HFFc6 (cell line): ENCODE results near the gene PC. TPM values are rescaled to one million over a fixed set of nuclear protein-coding genes. Genes with fewer than 3 reads are reported as not detected.

ENCODE experiments used
- DNase-seq: peaks from one replicate; pipeline ENCODE4 v3.0.0-alpha.2; 2018
- H3K27ac Mint-ChIP-seq: 2 replicates; pipeline ENCODE4 v1.8.0; 2020; ENCODE audit warnings: mild to moderate bottlenecking, mixed read lengths
- H3K27me3 Mint-ChIP-seq: 2 replicates; pipeline ENCODE4 v1.8.0; 2021; ENCODE audit warnings: mild to moderate bottlenecking, moderate library complexity, mixed read lengths; ENCODE audit not compliant: insufficient read depth
- H3K36me3 Mint-ChIP-seq: 2 replicates; pipeline ENCODE4 v1.8.0; 2021; ENCODE audit warnings: low read depth, mixed read lengths
- H3K4me1 Mint-ChIP-seq: 2 replicates; pipeline ENCODE4 v1.8.0; 2020; ENCODE audit warnings: low read depth, mixed read lengths
- H3K4me3 Mint-ChIP-seq: 2 replicates; pipeline ENCODE4 v1.8.0; 2020; ENCODE audit warnings: mild to moderate bottlenecking, moderate library complexity, mixed read lengths
- H3K9me3 Mint-ChIP-seq: 2 replicates; pipeline ENCODE4 v1.8.0; 2020; ENCODE audit warnings: mild to moderate bottlenecking, mixed read lengths
- total RNA-seq, 6 experiments: library from RNA; stranded (reverse); fragmentation: NEBNext Ultra II Directional; extraction: Animal tissue kit (Norgen Biotek cat#: 25700); gene quantifications; 2 replicates in 1 of 6; 3 replicates in 5 of 6; pipeline ENCODE4 v1.2.3, GENCODE V29; 2021
- TF ChIP-seq, protein P1 (sequence below): fragments of 200-600 bp; sonication (generic); IDR thresholded peaks from 2 replicates; pipeline ENCODE4 v1.5.0; 2021; ENCODE audit warnings: antibody characterized with exemption, mild to moderate bottlenecking

The PC gene
- total RNA-seq, 6 experiments from 2014 or later, result 13.2 to 21.8 (median 19.3) TPM

DNA sequence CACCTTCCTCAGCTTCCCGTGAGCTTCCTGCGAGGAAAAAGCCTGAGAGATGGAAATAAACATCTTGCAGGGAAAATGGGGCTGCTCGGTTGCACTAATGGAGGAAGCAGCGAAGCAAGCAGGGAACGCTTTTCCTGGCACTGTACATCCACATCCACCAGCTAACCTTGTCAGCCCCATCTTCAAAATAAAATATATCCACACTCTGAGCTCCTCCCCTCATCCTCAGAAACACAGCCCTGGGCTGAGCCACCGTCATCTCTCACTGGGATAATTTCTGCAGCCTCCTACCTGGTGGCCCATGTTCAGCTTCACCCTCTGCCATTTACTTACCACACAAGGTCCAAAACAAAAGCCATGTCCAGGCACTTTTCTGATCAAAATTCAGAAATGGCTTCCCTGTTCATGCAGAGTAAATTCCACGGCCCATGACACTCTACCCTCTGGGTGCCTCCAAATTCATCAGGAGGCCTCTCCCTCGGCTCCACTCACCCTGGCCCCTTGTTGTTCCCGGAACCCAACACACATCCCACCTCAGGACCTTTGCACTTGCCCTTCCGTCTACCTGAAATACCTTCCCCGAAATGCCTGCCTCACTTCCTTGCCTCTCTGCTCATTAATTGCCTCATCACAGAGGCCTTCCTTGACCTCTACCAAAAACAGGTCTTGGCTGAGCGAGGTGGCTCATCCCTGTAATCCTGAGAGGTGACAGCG lies 29.9 kb upstream of the PC start:
- H3K4me1 Mint-ChIP-seq, result peaks cover 18% of the 10 kb centered on the region
- TF ChIP-seq, protein P1, sequence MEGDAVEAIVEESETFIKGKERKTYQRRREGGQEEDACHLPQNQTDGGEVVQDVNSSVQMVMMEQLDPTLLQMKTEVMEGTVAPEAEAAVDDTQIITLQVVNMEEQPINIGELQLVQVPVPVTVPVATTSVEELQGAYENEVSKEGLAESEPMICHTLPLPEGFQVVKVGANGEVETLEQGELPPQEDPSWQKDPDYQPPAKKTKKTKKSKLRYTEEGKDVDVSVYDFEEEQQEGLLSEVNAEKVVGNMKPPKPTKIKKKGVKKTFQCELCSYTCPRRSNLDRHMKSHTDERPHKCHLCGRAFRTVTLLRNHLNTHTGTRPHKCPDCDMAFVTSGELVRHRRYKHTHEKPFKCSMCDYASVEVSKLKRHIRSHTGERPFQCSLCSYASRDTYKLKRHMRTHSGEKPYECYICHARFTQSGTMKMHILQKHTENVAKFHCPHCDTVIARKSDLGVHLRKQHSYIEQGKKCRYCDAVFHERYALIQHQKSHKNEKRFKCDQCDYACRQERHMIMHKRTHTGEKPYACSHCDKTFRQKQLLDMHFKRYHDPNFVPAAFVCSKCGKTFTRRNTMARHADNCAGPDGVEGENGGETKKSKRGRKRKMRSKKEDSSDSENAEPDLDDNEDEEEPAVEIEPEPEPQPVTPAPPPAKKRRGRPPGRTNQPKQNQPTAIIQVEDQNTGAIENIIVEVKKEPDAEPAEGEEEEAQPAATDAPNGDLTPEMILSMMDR, result no peak

DNA sequence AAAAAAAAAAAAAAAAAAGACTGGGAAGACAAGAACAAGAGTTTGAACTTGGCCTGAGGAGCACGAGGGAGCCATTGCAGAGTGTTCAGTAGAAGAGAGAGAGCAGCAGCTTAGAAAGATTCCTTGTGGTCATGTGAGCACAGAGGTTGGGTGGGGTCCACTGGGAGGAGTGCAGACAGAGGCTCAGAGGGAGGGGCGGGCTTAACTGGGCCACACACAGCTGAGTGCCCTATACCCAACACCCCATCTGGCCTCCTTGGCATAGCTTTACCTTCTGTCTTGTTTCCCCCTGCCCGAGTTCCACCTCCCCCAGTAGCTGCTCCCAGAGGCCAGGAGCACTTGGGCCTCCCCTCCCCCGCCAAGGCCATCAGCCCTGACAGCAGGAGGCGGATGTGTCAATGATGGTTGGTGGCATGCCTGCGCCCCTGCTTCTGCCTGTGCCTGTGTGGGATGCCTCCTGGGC lies 29.0 kb upstream of the PC start:
- Mint-ChIP-seq H3K4me3 (no peak overlapping the region), H3K27ac (no peak overlapping the region), H3K36me3 (no peaks in the 10 kb centered on the region), H3K4me1 (peaks cover 27% of the 10 kb centered on the region), H3K9me3 (no peaks in the 10 kb centered on the region), H3K27me3 (peaks cover 4% of the 10 kb centered on the region)
- TF ChIP-seq, protein P1, result no peak
- DNase-seq, result no peak

More for the DNA sequence above, 29.9 kb upstream of the PC start:
- H3K9me3 Mint-ChIP-seq, result no peaks in the 10 kb centered on the region
- no peak overlapping the region for H3K4me3 Mint-ChIP-seq
- H3K27ac Mint-ChIP-seq, result no peak overlapping the region
- H3K36me3 Mint-ChIP-seq, result no peaks in the 10 kb centered on the region
- H3K27me3 Mint-ChIP-seq, result peaks cover 5% of the 10 kb centered on the region
- no peak for DNase-seq

DNA sequence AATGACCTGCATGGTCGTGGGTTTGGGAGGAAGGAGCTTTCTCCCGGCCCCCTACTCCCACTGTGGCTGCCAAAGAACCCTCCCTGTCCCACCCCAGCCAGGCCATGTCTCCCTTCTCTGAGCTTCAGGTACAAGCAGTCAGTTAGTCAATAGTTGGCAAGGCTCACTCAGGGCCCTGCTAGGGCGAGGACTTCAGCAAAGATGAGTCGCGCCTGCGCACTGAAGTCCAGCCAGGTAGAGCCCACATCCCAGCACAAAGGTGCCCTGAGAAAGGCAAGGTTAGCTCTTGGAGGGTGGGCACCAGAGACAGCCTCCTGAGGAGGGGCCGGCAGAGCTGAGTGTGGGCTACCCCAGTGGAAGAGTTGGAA lies 28.0 kb upstream of the PC start:
- H3K9me3 Mint-ChIP-seq, result no peaks in the 10 kb centered on the region
- no peak overlapping the region for H3K27ac Mint-ChIP-seq
- H3K36me3 Mint-ChIP-seq, result no peaks in the 10 kb centered on the region
- H3K4me1 Mint-ChIP-seq, result peaks cover 37% of the 10 kb centered on the region
- DNase-seq, result no peak
- H3K27me3 Mint-ChIP-seq, result peaks cover 1% of the 10 kb centered on the region
- TF ChIP-seq, protein P1, result no peak
- H3K4me3 Mint-ChIP-seq, result no peak overlapping the region

DNA sequence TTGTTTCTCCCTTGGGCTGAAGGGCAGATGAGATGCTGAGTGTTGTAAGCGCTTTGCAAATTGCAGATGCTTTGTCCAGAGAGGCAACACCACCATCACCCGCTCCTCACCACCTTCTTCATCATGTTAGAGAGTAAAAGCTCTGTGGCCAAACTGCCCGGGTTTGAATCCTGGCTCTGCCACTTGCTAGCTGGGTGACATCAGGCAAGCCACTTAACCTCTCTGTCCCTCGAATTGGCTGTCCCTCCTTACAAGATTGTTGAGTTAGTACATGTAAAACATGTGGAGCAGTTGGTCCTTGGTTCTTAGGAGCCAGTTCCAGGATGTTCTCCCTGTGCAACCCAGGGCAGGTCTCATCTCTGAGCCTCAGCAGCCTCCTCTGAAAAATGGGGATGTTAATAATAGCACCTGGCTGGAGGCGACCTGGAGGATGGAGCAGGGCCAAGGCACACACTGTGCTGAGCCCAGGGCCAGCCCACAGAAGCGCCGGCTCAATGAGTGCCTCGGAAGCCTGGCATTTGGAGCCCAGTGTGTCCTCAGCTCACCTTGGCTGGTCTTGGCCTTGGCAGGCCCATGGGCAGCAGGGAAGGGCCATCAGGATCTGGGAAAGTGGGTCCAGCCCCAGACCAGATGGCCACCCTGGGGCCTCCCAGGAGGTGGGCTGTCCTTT lies 27.5 kb upstream of the PC start:
- H3K4me1 Mint-ChIP-seq, result peaks cover 37% of the 10 kb centered on the region
- H3K36me3 Mint-ChIP-seq, result no peaks in the 10 kb centered on the region
- H3K27me3 Mint-ChIP-seq, result peaks cover 1% of the 10 kb centered on the region
- no peak overlapping the region for H3K4me3 Mint-ChIP-seq
- TF ChIP-seq, protein P1, result no peak
- H3K27ac Mint-ChIP-seq, result no peak overlapping the region
- DNase-seq, result no peak
- no peaks in the 10 kb centered on the region for H3K9me3 Mint-ChIP-seq

DNA sequence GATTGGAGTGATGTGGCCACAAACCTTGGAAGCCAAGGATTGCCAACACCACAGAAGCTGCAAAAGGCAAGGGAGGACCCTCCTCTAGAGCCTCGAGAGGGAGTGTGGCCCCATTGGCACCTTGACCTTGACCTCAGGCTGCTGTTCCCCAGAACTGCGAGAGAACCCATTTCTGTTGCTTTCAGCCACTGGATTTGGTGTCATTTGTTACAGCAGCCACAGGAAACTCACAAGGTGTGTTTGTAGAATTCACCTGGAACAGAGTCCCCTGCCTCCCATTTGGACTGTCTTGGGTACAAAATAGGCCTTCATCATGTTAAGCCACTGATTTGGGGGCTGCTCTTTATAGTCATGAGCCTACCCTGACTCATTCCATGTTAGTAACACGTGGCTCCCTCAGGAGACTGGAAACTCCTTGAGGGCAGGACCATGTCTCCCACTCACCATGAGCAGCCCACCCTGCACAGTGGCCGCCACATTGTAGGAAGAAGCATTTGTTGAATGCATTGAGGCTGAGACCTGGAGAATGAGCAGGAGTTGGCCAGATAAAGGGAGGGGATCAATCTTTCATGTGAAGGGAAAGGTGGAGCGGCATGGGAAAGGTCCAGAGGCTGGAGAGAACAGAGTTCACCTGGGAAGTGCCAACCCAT lies 25.2 kb upstream of the PC start:
- Mint-ChIP-seq H3K4me1 (peaks cover 37% of the 10 kb centered on the region), H3K27me3 (no peaks in the 10 kb centered on the region; the same call in none of the 2 replicates), H3K27ac (no peak overlapping the region), H3K4me3 (no peak overlapping the region), H3K9me3 (peaks cover 16% of the 10 kb centered on the region), H3K36me3 (peaks cover 7% of the 10 kb centered on the region; the same call in 1 of the 2 replicates)
- TF ChIP-seq, protein P1, result no peak
- DNase-seq, result no peak
